Prostate gland (tissue), 2 donors: ENCODE data around the gene ZNF761.

Source experiments
- CTCF ChIP-seq, 4 experiments: fragments of 200-600 bp in 2 of 4; fragments of 450-650 bp in 2 of 4; sonication (generic) in 2 of 4; IDR thresholded peaks; 1 replicate in 3 of 4; 2 replicates in 1 of 4; pipeline ENCODE4 v1.5.1; 2016 to 2019; ENCODE audit warnings: antibody characterized with exemption in 4 of 4, mild to moderate bottlenecking in 2 of 4, moderate library complexity in 2 of 4
- POLR2A ChIP-seq: fragments of 450-650 bp; IDR thresholded peaks from one replicate; pipeline ENCODE4 v1.6.1; 2016; ENCODE audit warnings: antibody characterized with exemption, mild to moderate bottlenecking
- POLR2AphosphoS5 ChIP-seq: sonication (generic); formaldehyde crosslinking; IDR thresholded peaks from one replicate; pipeline ENCODE4 v1.6.1; 2017; ENCODE audit warnings: antibody characterized with exemption

- TF ChIP-seq CTCF (IDR thresholded peaks at IDR 0.05) (no peak), POLR2AphosphoS5 (no peak), POLR2A (no peak)
Measured at GRCh38 chr19:53388168-53388567, 43.6 kb upstream of the ZNF761 start.
